K562 (cell line): Measurements from ENCODE around the gene ALX3. TPM values are rescaled to one million over a fixed set of nuclear protein-coding genes. Genes with fewer than 3 reads are reported as not detected.

Source experiments
- CCNT2 ChIP-seq: IDR thresholded peaks from 2 replicates; pipeline ENCODE4 v1.6.1; 2011; ENCODE audit warnings: borderline replicate concordance, low read depth, mild to moderate bottlenecking, moderate library complexity, mixed read lengths, low read length; ENCODE audit not compliant: insufficient read length; ENCODE audit errors: extremely low read depth
- E2F6 ChIP-seq, 2 experiments: IDR thresholded peaks; 2 replicates each; pipeline ENCODE4 v1.6.1; 2011; ENCODE audit warnings: borderline replicate concordance in 1 of 2, control low read depth in 1 of 2, low read depth in 1 of 2, low read length in 1 of 2, mild to moderate bottlenecking in 1 of 2, mixed read lengths in 1 of 2, moderate library complexity in 1 of 2; ENCODE audit not compliant: insufficient read depth in 1 of 2, insufficient read length in 1 of 2, poor library complexity in 1 of 2, severe bottlenecking in 1 of 2; ENCODE audit errors: extremely low read depth in 1 of 2
- GATAD2A ChIP-seq: fragments of 450-650 bp; IDR thresholded peaks from 2 replicates; pipeline ENCODE4 v1.6.1; 2017
- IRF2 ChIP-seq: sonication (generic); formaldehyde crosslinking; IDR thresholded peaks from 2 replicates; pipeline ENCODE4 v1.8.1; 2022; ENCODE audit warnings: mild to moderate bottlenecking, missing genetic modification reagents
- NFE2 ChIP-seq: IDR thresholded peaks from 2 replicates; pipeline ENCODE4 v1.6.1; 2014; ENCODE audit warnings: antibody characterized with exemption, low read depth
- NFE2L1 ChIP-seq: fragments of 450-650 bp; IDR thresholded peaks from 2 replicates; pipeline ENCODE4 v1.6.1; 2016; ENCODE audit warnings: missing genetic modification characterization, low read depth, mild to moderate bottlenecking, missing compliant biosample characterization, moderate library complexity, borderline replicate concordance
- RFX7 ChIP-seq: fragments of 250-450 bp; sonication (Bioruptor Pico); IDR thresholded peaks from 2 replicates; pipeline ENCODE4 v1.5.1; 2021; ENCODE audit warnings: mild to moderate bottlenecking
- SMAD1 ChIP-seq: fragments of 150-350 bp; IDR thresholded peaks from 2 replicates; pipeline ENCODE4 v1.6.1; 2014; ENCODE audit warnings: low read length, low read depth; ENCODE audit not compliant: partially characterized antibody
- TCF15 ChIP-seq: fragments of 250-450 bp; sonication (Bioruptor Pico); IDR thresholded peaks from 2 replicates; pipeline ENCODE4 v1.8.0; 2022; ENCODE audit warnings: moderate library complexity, mild to moderate bottlenecking, inconsistent platforms
- THRA ChIP-seq: fragments of 450-650 bp; IDR thresholded peaks from 2 replicates; pipeline ENCODE4 v1.6.1; 2017; ENCODE audit warnings: mild to moderate bottlenecking, moderate library complexity
- XRCC5 ChIP-seq: fragments of 200-400 bp; formaldehyde crosslinking; IDR thresholded peaks from 2 replicates; pipeline ENCODE4 v1.6.1; 2017; ENCODE audit warnings: low read depth, mild to moderate bottlenecking, low read length
- ZFP1 ChIP-seq: fragments of 450-650 bp; formaldehyde crosslinking; IDR thresholded peaks from 2 replicates; pipeline ENCODE4 v1.4.0; 2020; ENCODE audit warnings: mild to moderate bottlenecking, mixed read lengths
- ZNF263 ChIP-seq: sonication (generic); formaldehyde crosslinking; IDR thresholded peaks from 2 replicates; pipeline ENCODE4 v1.8.0; 2022; ENCODE audit warnings: mild to moderate bottlenecking, missing genetic modification reagents, borderline replicate concordance
- ZNF324 ChIP-seq: fragments of 250-450 bp; sonication (Bioruptor Pico); IDR thresholded peaks from 2 replicates; pipeline ENCODE4 v1.4.0; 2020; ENCODE audit warnings: mild to moderate bottlenecking
- ZNF668 ChIP-seq: fragments of 250-450 bp; sonication (Bioruptor Pico); IDR thresholded peaks from 2 replicates; pipeline ENCODE4 v1.8.0; 2022; ENCODE audit warnings: mild to moderate bottlenecking, inconsistent platforms
- ZNF707 ChIP-seq: fragments of 250-450 bp; sonication (Bioruptor Pico); conservative IDR thresholded peaks from 2 replicates; pipeline ENCODE4 v1.8.0; 2022; ENCODE audit warnings: inconsistent platforms, mild to moderate bottlenecking, moderate library complexity
- polyA plus RNA-seq, 8 experiments: library from polyadenylated mRNA; depleted of rRNA in 4 of 8; stranded (reverse) in 5 of 8; unstranded in 3 of 8; fragments of >200 nt; fragmentation: Nextera tagmentation in 2 of 8; fragmentation: Illumina TruSeq in 1 of 8; extraction: Ambion mirVana in 2 of 8; extraction: Trizol in 1 of 8; gene quantifications; 2 replicates each; pipeline versions ENCODE4 v1.2.1 to v1.2.3, GENCODE V29; 2011 to 2014; ENCODE audit warnings: inconsistent platforms in 1 of 8, missing spikeins in 1 of 8
- total RNA-seq, 7 experiments: library from RNA; depleted of rRNA in 6 of 7; stranded (reverse); fragments of >200 nt in 6 of 7; fragmentation: Illumina TruSeq in 2 of 7; extraction: Trizol in 2 of 7; gene quantifications; 2 replicates each; pipeline versions ENCODE4 v1.2.1 to v1.2.3, GENCODE V29; 2011 to 2021; ENCODE audit warnings: low replicate concordance in 1 of 7
- TF ChIP-seq, protein P1 (sequence below): fragments of 250-450 bp; sonication (Bioruptor Pico); IDR thresholded peaks from 2 replicates; pipeline ENCODE4 v1.8.0; 2022; ENCODE audit warnings: moderate library complexity, mild to moderate bottlenecking, inconsistent platforms

ALX3 gene
- total and polyA plus RNA-seq, 9 of the 15 experiments (the other 6 are each of a cell fraction or from before 2014, with no cell fraction given) = not detected

GRCh38 chr1:110098222-110099026, 28.0 kb upstream of the ALX3 start (continued):
- TF ChIP-seq THRA (no peak), SMAD1 (no peak), GATAD2A (no peak), NFE2L1 (tag) (no peak), ZNF668 (CRISPR knock-in tag) (no peak), TCF15 (CRISPR knock-in tag) (no peak), E2F6 (IDR thresholded peaks at IDR 0.05; ENCODE audit: borderline replicate concordance in 1 of 2, extremely low read depth in 1 of 2, insufficient read depth in 1 of 2, insufficient read length in 1 of 2, low read depth in 1 of 2, low read length in 1 of 2, poor library complexity in 1 of 2, severe bottlenecking in 1 of 2) (no peak), ZNF263 (CRISPR knock-in tag) (peak; percentile 74), CCNT2 (no peak), NFE2 (0 out of 2 replicates have a peak, but pooled peaks have one; percentile 42), XRCC5 (no peak), ZFP1 (CRISPR knock-in tag) (no peak), ZNF324 (no peak), RFX7 (CRISPR knock-in tag) (no peak), IRF2 (CRISPR knock-in tag) (no peak), ZNF707 (CRISPR knock-in tag) (no peak)
- TF ChIP-seq, protein P1, sequence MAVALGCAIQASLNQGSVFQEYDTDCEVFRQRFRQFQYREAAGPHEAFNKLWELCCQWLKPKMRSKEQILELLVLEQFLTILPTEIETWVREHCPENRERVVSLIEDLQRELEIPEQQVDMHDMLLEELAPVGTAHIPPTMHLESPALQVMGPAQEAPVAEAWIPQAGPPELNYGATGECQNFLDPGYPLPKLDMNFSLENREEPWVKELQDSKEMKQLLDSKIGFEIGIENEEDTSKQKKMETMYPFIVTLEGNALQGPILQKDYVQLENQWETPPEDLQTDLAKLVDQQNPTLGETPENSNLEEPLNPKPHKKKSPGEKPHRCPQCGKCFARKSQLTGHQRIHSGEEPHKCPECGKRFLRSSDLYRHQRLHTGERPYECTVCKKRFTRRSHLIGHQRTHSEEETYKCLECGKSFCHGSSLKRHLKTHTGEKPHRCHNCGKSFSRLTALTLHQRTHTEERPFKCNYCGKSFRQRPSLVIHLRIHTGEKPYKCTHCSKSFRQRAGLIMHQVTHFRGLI = no peak
